ENCODE measurements around the gene RHBDD2. TPM values are rescaled to one million over a fixed set of nuclear protein-coding genes. Genes with fewer than 3 reads are reported as not detected.

RHBDD2 gene
- total RNA-seq, 1 donor from 2014 or later = 33.8 TPM

- DNase-seq (ENCODE audit: low spot score) = no peak
- no peak overlapping the region for H3K4me3 Mint-ChIP-seq (ENCODE audit: unreplicated experiment)
- no peaks in the 10 kb centered on the region for H3K27me3 Mint-ChIP-seq (ENCODE audit: low read depth)
- TF ChIP-seq, protein P1, sequence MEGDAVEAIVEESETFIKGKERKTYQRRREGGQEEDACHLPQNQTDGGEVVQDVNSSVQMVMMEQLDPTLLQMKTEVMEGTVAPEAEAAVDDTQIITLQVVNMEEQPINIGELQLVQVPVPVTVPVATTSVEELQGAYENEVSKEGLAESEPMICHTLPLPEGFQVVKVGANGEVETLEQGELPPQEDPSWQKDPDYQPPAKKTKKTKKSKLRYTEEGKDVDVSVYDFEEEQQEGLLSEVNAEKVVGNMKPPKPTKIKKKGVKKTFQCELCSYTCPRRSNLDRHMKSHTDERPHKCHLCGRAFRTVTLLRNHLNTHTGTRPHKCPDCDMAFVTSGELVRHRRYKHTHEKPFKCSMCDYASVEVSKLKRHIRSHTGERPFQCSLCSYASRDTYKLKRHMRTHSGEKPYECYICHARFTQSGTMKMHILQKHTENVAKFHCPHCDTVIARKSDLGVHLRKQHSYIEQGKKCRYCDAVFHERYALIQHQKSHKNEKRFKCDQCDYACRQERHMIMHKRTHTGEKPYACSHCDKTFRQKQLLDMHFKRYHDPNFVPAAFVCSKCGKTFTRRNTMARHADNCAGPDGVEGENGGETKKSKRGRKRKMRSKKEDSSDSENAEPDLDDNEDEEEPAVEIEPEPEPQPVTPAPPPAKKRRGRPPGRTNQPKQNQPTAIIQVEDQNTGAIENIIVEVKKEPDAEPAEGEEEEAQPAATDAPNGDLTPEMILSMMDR (IDR thresholded peaks at IDR 0.05) = no peak
- H3K9me3 Mint-ChIP-seq (ENCODE audit: low read depth) = no peaks in the 10 kb centered on the region
- peaks cover 20% of the 10 kb centered on the region for H3K4me1 Mint-ChIP-seq (ENCODE audit: low read depth)
- H3K27ac Mint-ChIP-seq (ENCODE audit: unreplicated experiment) = peak overlapping the region; percentile 93
- no peaks in the 10 kb centered on the region for H3K36me3 Mint-ChIP-seq (ENCODE audit: low read depth)
Measured at GRCh38 chr7:75913437-75913836, 34.6 kb downstream of the RHBDD2 start.

GRCh38 chr7:75914169-75914654 lies 35.4 kb downstream of the RHBDD2 start:
- Mint-ChIP-seq H3K4me3 (ENCODE audit: unreplicated experiment) (peak overlapping the region; percentile 87), H3K9me3 (ENCODE audit: low read depth) (no peaks in the 10 kb centered on the region), H3K27ac (ENCODE audit: unreplicated experiment) (peak overlapping the region; percentile 93), H3K4me1 (ENCODE audit: low read depth) (peaks cover 20% of the 10 kb centered on the region), H3K27me3 (ENCODE audit: low read depth) (no peaks in the 10 kb centered on the region), H3K36me3 (ENCODE audit: low read depth) (no peaks in the 10 kb centered on the region)
- TF ChIP-seq, protein P1 (IDR thresholded peaks at IDR 0.05) = no peak
- no peak for DNase-seq (ENCODE audit: low spot score)

GRCh38 chr7:75914655-75915415 lies 36.0 kb downstream of the RHBDD2 start, which contains the start of gene POR:
TSS of gene POR (plus strand) at chr7:75915155. CDS start at chr7:75954002, 38,847 bp downstream.
- peak; percentile 96 for DNase-seq (ENCODE audit: low spot score)
- Mint-ChIP-seq H3K36me3 (ENCODE audit: low read depth) (no peaks in the 10 kb centered on the region), H3K27me3 (ENCODE audit: low read depth) (no peaks in the 10 kb centered on the region), H3K4me3 (ENCODE audit: unreplicated experiment) (peak within 1 kb of the TSS; percentile 87), H3K4me1 (ENCODE audit: low read depth) (peaks cover 20% of the 10 kb centered on the region), H3K9me3 (ENCODE audit: low read depth) (no peaks in the 10 kb centered on the region), H3K27ac (ENCODE audit: unreplicated experiment) (peak within 1 kb of the TSS; percentile 93)
- TF ChIP-seq, protein P1 (IDR thresholded peaks at IDR 0.05) = peak; percentile 41

- Mint-ChIP-seq H3K27ac (ENCODE audit: unreplicated experiment) (peak overlapping the region; percentile 49), H3K36me3 (ENCODE audit: low read depth) (no peaks in the 10 kb centered on the region), H3K27me3 (ENCODE audit: low read depth) (no peaks in the 10 kb centered on the region), H3K9me3 (ENCODE audit: low read depth) (no peaks in the 10 kb centered on the region), H3K4me1 (ENCODE audit: low read depth) (peaks cover 20% of the 10 kb centered on the region), H3K4me3 (ENCODE audit: unreplicated experiment) (peak overlapping the region; percentile 87)
- TF ChIP-seq, protein P1 (IDR thresholded peaks at IDR 0.05) = peak; percentile 24
- no peak for DNase-seq (ENCODE audit: low spot score)
Measured at GRCh38 chr7:75915416-75916156, 36.8 kb downstream of the RHBDD2 start.

- TF ChIP-seq, protein P1 (IDR thresholded peaks at IDR 0.05) = no peak
- no peak for DNase-seq (ENCODE audit: low spot score)
- peaks cover 20% of the 10 kb centered on the region for H3K4me1 Mint-ChIP-seq (ENCODE audit: low read depth)
- H3K27ac Mint-ChIP-seq (ENCODE audit: unreplicated experiment) = peak overlapping the region; percentile 49
- no peaks in the 10 kb centered on the region for H3K9me3 Mint-ChIP-seq (ENCODE audit: low read depth)
- H3K27me3 Mint-ChIP-seq (ENCODE audit: low read depth) = no peaks in the 10 kb centered on the region
- peak overlapping the region; percentile 87 for H3K4me3 Mint-ChIP-seq (ENCODE audit: unreplicated experiment)
- H3K36me3 Mint-ChIP-seq (ENCODE audit: low read depth) = no peaks in the 10 kb centered on the region
Measured at GRCh38 chr7:75916259-75916658, 37.4 kb downstream of the RHBDD2 start.
